Uterus (tissue), 2 donors: ENCODE results near the gene CYP8B1.

ENCODE experiments used
- CTCF ChIP-seq, 4 experiments: fragments of 200-600 bp in 2 of 4; fragments of 450-650 bp in 2 of 4; sonication (generic) in 2 of 4; IDR thresholded peaks; one replicate each; pipeline ENCODE4 v1.5.1; 2016 to 2019; ENCODE audit warnings: antibody characterized with exemption in 4 of 4, mild to moderate bottlenecking in 2 of 4, moderate library complexity in 1 of 4
- POLR2A ChIP-seq, 2 donors: fragments of 450-650 bp; IDR thresholded peaks; one replicate each; pipeline ENCODE4 v1.6.1; 2016; ENCODE audit warnings: antibody characterized with exemption in 2 of 2, mild to moderate bottlenecking in 1 of 2, moderate library complexity in 1 of 2

GRCh38 chr3:42904076-42904475 is 28.4 kb upstream of the CYP8B1 start:
- TF ChIP-seq CTCF (IDR thresholded peaks at IDR 0.05) = no peak
- TF ChIP-seq POLR2A (IDR thresholded peaks at IDR 0.05) = no peak
